Testis (tissue), 2 donors: Measurements from ENCODE around the gene APLNR.

ENCODE experiments used
- POLR2A ChIP-seq: fragments of 450-650 bp; IDR thresholded peaks from one replicate; pipeline ENCODE4 v1.6.1; 2017; ENCODE audit warnings: antibody characterized with exemption, mild to moderate bottlenecking, moderate library complexity
- TF ChIP-seq, protein P1 (sequence below), 3 experiments: fragments of 450-650 bp in 2 of 3; fragments of 200-600 bp in 1 of 3; sonication (generic) in 1 of 3; IDR thresholded peaks; one replicate each; pipeline ENCODE4 v1.5.1; 2016 to 2019; ENCODE audit warnings: antibody characterized with exemption in 3 of 3, mild to moderate bottlenecking in 2 of 3, moderate library complexity in 1 of 3

DNA sequence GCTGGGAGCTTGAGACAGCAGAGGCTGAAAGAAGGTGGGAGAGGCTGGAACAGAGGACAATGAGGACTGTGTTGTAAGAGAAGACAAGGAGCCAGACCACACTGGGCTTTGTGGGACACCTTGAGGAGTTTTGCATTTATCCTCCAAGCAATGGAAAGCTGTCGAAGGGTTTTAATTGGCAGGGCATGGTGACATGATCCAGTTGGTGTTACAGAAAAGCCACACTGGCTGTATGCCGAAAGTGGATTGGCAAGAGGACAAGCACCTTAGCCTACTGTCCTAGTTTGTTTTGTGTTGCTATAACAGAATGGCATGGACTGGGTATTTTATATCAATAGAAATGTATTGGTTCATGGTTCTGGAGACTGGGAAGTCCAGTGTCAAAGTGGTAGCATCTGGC lies 14.0 kb upstream of the APLNR start:
- TF ChIP-seq, protein P1, sequence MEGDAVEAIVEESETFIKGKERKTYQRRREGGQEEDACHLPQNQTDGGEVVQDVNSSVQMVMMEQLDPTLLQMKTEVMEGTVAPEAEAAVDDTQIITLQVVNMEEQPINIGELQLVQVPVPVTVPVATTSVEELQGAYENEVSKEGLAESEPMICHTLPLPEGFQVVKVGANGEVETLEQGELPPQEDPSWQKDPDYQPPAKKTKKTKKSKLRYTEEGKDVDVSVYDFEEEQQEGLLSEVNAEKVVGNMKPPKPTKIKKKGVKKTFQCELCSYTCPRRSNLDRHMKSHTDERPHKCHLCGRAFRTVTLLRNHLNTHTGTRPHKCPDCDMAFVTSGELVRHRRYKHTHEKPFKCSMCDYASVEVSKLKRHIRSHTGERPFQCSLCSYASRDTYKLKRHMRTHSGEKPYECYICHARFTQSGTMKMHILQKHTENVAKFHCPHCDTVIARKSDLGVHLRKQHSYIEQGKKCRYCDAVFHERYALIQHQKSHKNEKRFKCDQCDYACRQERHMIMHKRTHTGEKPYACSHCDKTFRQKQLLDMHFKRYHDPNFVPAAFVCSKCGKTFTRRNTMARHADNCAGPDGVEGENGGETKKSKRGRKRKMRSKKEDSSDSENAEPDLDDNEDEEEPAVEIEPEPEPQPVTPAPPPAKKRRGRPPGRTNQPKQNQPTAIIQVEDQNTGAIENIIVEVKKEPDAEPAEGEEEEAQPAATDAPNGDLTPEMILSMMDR (IDR thresholded peaks at IDR 0.05) = no peak
- no peak for TF ChIP-seq POLR2A
